ENCODE data around the gene PTGES. TPM values are rescaled to one million over a fixed set of nuclear protein-coding genes. Genes with fewer than 3 reads are reported as not detected.
"Not testable (repeated sequence)": the region's sequence is repeated elsewhere in the genome, so short reads cannot be mapped to it uniquely, and the experiment has no call there.

PTGES gene, protein sequence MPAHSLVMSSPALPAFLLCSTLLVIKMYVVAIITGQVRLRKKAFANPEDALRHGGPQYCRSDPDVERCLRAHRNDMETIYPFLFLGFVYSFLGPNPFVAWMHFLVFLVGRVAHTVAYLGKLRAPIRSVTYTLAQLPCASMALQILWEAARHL
- 1 to 10 TPM in 4 of 9 donors, under 1 TPM in 5; 0.30 to 3.0 (median 0.83) TPM for total RNA-seq
- 1 to 10 TPM; 1.5 to 2.7 TPM for polyA plus RNA-seq
- long read RNA-seq, donor 1 = 0 reads
- long read RNA-seq, donor 2, partial matches to known transcripts = 0 of 1 reads
- long read RNA-seq, donor 2, other reads (novel, unspliced or antisense) = 0 of 1 reads
- long read RNA-seq, donor 3, partial matches to known transcripts = 0 of 1 reads
- long read RNA-seq, donor 3, other reads (novel, unspliced or antisense) = 0 of 1 reads

DNA sequence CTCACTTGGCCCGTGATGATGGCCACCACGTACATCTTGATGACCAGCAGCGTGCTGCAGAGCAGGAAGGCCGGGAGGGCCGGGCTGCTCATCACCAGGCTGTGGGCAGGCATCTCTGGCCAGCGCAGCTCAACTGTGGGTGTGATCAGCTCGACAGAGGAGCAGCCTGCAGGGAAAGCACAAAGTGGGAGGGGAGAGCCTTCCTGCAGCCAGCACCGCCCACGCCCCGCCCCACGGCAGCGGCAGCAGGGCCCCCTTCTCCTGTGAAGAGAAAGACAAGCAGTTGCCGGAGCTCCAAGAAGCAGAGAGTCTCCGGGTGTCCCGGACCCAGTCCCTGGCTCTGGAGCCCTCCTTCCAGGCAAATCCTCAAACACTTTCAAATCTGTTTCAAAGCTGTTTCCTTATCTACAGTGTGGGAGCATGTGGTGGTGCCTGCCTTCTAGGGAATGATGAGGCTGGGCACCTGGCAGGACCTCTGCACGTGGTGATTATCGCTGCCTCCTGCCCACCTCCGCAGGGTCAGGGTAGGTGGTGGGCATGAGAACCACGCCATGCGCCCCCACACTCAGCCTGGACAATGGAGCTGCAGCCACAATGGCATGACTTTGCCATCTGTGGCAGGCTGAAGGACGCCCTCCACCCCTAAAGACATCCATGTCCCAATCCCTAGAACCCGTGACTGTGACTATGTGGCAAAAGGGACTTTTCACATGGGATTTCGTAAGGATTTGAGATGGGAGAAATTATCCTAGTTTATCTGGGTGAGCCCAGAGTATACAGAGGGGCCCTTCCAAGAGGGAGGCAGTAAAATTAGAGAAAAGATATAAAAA lies at the start of gene PTGES:
TSS of gene PTGES (minus strand) at position 143 of the 830 bp plus-strand sequence. CDS start at position 113, 30 bp downstream.
- TF ChIP-seq CTCF (IDR thresholded peaks at IDR 0.05) = no peak
- no peak for TF ChIP-seq POLR2A (IDR thresholded peaks at IDR 0.05)
- ATAC-seq (peak; percentile 67 to 92 (median 90)), DNase-seq (peak; percentile 54 to 79 (median 66))
- no peaks in the 10 kb centered on the region for H3K36me3 ChIP-seq
- H3K27ac ChIP-seq = no peak within 1 kb of the TSS
- H3K9me3 ChIP-seq = no peaks in the 10 kb centered on the region
- intact Hi-C loops (cut with DNase I) = no loop called here
- peak within 1 kb of the TSS in 10 of 12 donors; percentile 29 to 57 (median 43) for H3K4me3 ChIP-seq
- 19 to 24% (median 20%) methylated on average over 17 to 23 of the region's 23 CpGs for WGBS, 4 donors
- peaks cover 0 to 31% (median 15%) of the 10 kb centered on the region in 12 donors for H3K4me1 ChIP-seq
- peaks cover 0 to 17% (median 0%) of the 10 kb centered on the region in 9 donors for H3K27me3 ChIP-seq

DNA sequence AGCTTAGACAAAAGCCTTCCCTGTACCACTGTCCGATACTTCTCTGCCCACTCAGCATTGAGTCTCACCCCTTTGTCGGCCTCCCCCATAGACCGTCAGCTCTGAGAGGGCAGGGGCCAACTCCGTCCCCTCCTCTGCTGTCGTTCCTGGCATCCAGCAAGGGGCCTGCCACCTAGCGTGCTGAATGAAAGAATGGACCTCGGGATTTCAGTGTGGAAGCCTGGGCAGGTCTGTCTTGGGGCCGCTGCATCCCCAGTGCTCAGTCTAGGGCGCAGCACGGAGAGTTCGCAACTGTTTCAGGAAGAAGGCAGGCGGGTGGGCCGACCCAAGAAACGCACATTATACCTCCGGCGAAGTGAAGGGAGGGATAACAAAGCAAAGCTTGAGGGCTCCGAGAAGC lies 48.7 kb upstream of the PTGES start:
- Histone ChIP-seq H3K4me3 (no peak overlapping the region), H3K27ac (no peak overlapping the region), H3K36me3 (peaks cover 0 to 19% (median 4%) of the 10 kb centered on the region in 9 donors), H3K27me3 (no peaks in the 10 kb centered on the region), H3K4me1 (peaks cover 0 to 29% (median 8%) of the 10 kb centered on the region in 12 donors), H3K9me3 (no peaks in the 10 kb centered on the region)
- no peak for TF ChIP-seq CTCF (IDR thresholded peaks at IDR 0.05)
- TF ChIP-seq POLR2A (IDR thresholded peaks at IDR 0.05) = no peak
- intact Hi-C loops (cut with DNase I) = no loop called here
- 81 to 85% (median 83%) methylated on average over 17 of the region's 17 CpGs for WGBS, 4 donors
- DNase-seq = no peak
- no peak for ATAC-seq

DNA sequence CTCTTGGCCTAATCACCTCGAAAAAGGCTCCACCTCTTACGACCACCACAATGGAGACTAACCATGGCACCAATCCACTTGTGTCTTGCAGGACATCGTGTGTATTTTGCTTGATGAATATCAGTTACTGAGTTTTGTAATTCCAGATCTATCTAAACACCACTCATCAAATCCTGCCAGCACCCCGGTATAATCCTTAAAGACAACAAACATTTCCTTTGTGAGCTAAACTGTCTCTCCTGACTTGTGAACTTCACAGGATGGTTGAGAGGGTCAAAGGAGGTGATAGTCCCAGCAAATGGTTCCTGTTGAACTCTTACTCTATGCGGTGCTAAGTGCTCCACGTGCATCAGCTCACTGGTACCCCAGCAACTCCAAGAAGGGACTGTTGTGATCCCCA lies 46.1 kb upstream of the PTGES start:
- ATAC-seq = no peak
- DNase-seq = no peak
- H3K4me1 ChIP-seq = peaks cover 0 to 7% (median 5%) of the 10 kb centered on the region in 12 donors
- no peaks in the 10 kb centered on the region for H3K9me3 ChIP-seq
- no peak overlapping the region for H3K27ac ChIP-seq
- WGBS, 4 donors = 38 to 50% (median 41%) methylated on average over 6 of the region's 6 CpGs
- intact Hi-C loops (cut with DNase I) = loop anchor here in 2 of 10 donors (5.0 to 10.0 kb wide), 2 partner anchors 664 to 672 kb away; no protein-coding TSS in a partner anchor
- no peaks in the 10 kb centered on the region for H3K36me3 ChIP-seq
- no peak overlapping the region for H3K4me3 ChIP-seq
- TF ChIP-seq POLR2A (IDR thresholded peaks at IDR 0.05) (no peak), CTCF (IDR thresholded peaks at IDR 0.05) (no peak)
- peaks cover 0 to 6% (median 0%) of the 10 kb centered on the region in 9 donors for H3K27me3 ChIP-seq

- H3K4me1 ChIP-seq, H3K27me3 ChIP-seq, DNase-seq, H3K36me3 ChIP-seq, H3K4me3 ChIP-seq, ATAC-seq, H3K27ac ChIP-seq, H3K9me3 ChIP-seq: not testable (repeated sequence)
- 76 to 92% (median 86%) methylated on average over 2 of the region's 2 CpGs for WGBS, 4 donors
- intact Hi-C loops (cut with DNase I) = loop anchor here in 2 of 10 donors (5.0 to 10.0 kb wide), 2 partner anchors 661 to 669 kb away; no protein-coding TSS in a partner anchor
Measured at GRCh38 chr9:129796029-129796428, 43.2 kb upstream of the PTGES start.

All from heart left ventricle (tissue), 16 donors.